Measurements from ENCODE around the gene INPP5B.

- TF ChIP-seq POLR2A (IDR thresholded peaks at IDR 0.05; ENCODE audit: low read depth, low read length) (no peak), POLR2AphosphoS5 (IDR thresholded peaks at IDR 0.05; ENCODE audit: low read depth, low read length) (no peak)
These were observed 101.1 kb downstream of the INPP5B start for GRCh38 chr1:37845786-37846185.

All from GM12892 (cell line).